Activated T-helper 1 cell treated with Interleukin-2 at 50 U/mL for 16 hours (primary cell): ENCODE data around the gene THUMPD2.
"Not testable (repeated sequence)": the region's sequence is repeated elsewhere in the genome, so short reads cannot be mapped to it uniquely, and the experiment has no call there.

Experiments
- DNase-seq: peaks from one replicate; pipeline ENCODE4 v3.0.0-alpha.2; 2020; ENCODE audit warnings: low read depth

The THUMPD2 gene

DNA sequence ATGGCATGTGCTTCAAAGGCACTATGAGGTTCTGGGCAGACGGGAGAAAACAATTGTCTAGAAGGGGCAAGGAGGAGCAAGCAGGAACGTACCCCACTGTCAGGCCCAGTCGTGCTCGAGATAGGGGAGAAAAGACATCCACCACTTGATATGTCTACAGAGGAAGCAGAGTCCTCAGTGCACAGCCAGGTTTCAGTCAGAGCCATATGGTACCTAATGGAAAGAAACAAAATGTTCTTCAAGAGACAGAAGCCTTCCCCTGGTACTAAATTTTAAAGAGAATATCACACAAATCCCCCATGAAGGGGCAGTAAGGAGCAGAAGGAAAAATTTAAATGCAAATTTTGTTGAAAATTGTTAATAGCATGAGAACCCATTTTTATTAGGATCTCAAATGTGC, 21.9 kb downstream of the THUMPD2 start:
- no peak for DNase-seq

GRCh38 chr2:39755466-39755865, 23.6 kb downstream of the THUMPD2 start:
- DNase-seq, result no peak

DNA sequence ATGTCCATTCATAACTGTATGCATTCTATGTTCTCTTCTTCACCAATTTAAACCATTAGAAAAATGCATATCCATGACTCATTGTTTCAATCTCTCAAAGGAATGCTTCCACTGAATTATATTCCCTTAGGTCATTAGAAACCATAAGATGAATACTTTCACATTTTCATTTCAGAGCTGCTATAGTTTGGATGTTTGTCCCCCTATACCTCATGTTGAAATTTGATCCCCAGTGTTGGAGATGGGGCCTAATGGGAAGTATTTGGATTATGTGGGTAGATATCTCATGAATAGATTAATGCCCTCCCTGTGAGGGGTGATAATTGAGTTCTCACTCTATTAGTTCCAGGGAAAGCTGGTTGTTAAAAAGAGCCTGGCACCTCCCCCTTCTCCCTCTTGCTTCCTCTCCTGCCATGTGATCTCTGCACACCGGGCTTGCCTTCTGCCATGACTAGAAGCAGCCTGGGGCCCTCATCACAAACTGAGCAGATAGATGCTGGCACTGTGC, 35.7 kb downstream of the THUMPD2 start:
- no peak for DNase-seq

DNA sequence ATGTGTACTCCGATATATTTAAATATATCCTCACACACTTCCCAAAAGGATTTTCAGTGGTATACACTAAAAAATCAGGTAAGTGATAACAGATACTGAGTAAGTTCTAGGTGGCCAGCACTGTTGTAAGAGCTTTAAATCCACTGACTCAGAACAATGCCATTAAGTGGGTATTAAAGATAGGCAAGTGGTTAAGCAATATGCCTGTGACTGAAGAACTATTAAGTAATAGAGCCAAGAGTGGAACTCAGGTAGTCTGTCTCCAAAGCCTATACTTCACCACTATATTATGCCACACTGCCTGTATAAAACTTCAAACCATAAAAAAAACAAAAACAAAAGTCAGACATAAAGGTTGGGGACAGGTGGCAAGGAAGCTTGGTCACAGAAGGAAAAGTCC, 37.2 kb downstream of the THUMPD2 start:
- no peak for DNase-seq

GRCh38 chr2:39739386-39739785, 39.7 kb downstream of the THUMPD2 start:
- DNase-seq, result no peak

GRCh38 chr2:39738936-39739335, 40.1 kb downstream of the THUMPD2 start:
- no peak for DNase-seq

- DNase-seq, result no peak
Measured at GRCh38 chr2:39737661-39738060, 41.4 kb downstream of the THUMPD2 start.

- no peak for DNase-seq
Measured at GRCh38 chr2:39736640-39737039, 42.4 kb downstream of the THUMPD2 start.

- no peak for DNase-seq
Measured at GRCh38 chr2:39735648-39736047, 43.4 kb downstream of the THUMPD2 start.

GRCh38 chr2:39734445-39734844, 44.6 kb downstream of the THUMPD2 start:
- no peak for DNase-seq

- DNase-seq, result no peak
Measured at GRCh38 chr2:39733070-39733674, 45.9 kb downstream of the THUMPD2 start.

DNA sequence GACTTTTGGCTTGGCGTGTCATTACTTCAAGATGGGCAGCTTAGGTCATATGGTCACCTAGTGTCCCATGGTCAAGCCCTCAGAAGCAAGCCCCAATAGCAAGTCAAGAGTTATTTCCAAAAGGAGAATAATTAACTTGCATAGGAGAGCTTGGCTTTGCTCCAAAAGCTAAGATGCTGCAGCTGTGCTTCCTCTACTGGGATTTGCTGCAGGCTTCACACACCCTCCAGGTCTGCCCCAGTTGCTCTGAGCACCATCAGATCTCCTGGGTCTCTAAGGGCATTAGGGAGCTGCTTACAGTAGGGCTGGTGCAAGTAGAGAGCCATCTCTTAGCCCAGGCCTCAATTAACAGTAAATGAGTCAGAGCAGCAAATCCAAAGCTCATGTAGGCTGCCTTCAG, 46.6 kb downstream of the THUMPD2 start:
- DNase-seq, result no peak

DNA sequence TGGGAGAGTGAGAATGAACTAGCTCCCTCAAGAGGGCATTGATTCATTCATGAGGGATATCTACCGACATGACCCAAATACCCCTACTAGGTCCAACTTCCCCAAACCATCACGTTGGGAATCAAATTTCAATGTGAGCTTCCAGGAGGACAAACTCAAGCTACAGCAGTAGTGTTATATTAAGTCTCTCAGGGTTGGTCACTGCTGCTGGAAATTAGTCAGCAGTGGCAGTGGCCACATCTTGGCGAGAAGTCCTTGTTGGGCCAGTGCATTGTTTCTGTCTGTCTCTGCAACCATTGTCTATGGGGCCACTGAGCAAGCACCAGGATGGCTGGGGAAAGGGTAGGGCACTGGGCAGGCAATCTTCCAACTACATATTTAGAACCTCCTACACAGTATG, 47.5 kb downstream of the THUMPD2 start:
- DNase-seq, result no peak

DNA sequence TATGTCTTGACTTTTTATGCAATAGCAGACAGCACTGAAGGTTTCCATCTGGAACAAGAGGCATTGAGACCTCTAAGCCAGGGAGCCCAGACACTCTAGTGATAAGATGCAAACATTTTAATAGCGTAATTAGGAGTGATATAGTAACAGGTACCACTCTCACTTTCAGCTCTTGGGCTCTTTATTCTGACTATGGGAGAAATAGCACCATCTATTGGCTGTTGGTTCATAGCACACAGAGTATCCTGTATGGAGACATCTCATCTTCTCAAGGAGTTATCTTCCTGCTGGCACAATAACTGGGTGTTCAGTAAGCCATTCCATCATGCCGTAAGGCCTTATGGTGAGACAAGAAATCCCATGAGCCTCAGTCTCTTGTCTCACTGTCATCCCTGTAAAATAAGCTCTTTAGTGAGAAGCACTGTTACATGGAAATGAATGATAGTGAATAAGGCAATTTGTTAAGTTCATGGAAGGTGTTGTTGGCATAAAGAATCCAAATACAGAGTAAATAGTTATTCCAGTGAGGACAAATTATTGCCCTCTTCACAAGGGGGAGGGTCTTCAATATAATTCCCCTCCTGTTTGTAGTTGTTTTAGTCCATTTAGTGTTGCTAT, 48.3 kb downstream of the THUMPD2 start:
- no peak for DNase-seq

DNA sequence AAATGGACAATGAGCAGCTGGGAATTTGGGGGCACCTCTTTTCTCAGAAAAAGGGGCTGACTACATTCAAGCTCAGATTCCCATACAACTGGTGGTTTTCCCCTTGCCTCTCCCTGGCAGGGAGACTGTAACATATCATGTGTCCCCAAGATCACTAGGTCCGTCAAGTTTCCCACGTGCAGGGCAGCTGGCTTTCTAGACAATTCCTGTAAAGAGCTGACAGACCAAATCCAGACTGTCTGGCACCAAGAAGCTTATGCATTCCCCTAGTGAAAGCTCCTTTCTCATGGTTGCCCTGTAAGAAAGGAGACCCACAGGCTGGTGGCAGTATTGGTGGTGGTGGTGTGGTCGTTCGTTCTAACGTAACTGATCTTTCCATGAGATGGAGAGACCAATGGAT, 48.8 kb downstream of the THUMPD2 start:
- no peak for DNase-seq

- DNase-seq, result no peak
Measured at GRCh38 chr2:39728941-39729351, 50.1 kb downstream of the THUMPD2 start.

GRCh38 chr2:39728085-39728484, 51.0 kb downstream of the THUMPD2 start:
- not testable (repeated sequence) for DNase-seq

DNA sequence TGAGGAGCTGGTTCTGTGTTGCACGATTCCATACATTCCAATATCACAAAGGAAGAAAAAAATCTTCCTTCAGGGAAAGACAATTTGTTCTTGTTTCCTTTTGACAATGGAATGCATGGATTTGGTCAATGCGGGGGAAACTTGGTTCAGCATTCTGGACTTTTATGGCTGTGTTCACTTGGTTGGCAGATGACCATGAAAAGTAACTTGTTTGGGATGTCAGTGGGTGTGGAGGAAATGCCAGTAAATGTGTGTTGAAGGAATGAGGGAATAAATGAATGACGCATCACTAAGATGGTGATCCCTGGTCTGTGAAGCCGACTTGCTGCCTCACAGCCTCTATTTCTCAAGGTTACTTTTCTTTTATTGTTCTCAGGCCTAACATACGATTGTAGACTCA, 53.7 kb downstream of the THUMPD2 start:
- no peak for DNase-seq

DNA sequence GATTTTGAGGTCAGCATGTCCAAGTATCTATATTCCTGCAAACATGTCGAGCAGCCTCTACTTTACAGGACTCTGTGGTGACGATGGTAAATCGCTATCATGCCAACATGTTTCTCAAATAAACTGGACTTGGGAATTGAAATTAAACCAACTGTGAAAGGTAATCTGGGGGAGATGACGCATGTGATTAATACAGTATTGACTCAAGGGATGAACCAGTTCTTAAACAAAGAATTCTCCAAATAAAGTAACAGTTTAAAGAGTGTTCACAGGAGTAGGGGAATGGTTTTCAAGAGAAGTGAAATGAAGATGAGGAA, 54.3 kb downstream of the THUMPD2 start:
- no peak for DNase-seq

DNA sequence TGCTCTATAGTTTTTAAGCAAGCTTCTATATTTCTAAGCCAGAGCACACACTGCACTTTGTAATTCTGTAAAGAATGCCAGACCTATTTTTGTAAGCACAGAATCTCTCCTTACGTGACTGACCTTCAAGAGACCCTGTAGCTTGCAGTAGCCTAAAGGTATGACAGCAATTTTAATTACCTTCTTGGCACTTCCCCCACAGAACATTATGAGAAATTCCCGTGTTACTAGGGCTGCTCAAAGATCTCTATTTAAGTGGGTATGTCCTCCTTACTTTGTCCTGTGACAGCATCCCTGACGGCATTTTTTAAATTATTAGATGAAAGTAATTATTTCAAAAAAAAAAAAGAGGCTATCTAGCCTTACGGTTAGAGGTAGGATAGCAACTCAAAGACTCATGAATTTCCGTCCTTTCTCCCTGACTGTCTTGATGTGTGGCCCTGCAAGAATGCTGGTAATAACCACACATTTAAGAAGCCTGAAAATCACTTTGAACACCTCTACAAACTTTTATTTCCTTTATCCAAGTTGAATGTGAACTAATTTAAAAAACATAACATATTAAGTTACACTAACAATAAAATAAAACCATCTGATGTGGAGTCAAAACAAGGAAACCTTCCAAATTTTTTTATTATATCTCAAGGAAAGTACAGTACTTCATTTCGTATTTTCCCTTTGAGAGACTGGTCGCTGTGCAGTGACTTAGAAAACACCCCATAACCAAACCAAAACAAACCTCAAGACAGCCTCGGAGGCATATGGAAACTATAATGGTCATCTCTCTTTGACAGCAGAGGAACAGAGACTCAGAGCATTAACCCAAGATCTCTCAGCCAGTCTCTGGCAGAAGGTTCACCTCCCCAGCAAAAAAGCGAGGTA, 54.9 kb downstream of the THUMPD2 start:
- no peak for DNase-seq

DNA sequence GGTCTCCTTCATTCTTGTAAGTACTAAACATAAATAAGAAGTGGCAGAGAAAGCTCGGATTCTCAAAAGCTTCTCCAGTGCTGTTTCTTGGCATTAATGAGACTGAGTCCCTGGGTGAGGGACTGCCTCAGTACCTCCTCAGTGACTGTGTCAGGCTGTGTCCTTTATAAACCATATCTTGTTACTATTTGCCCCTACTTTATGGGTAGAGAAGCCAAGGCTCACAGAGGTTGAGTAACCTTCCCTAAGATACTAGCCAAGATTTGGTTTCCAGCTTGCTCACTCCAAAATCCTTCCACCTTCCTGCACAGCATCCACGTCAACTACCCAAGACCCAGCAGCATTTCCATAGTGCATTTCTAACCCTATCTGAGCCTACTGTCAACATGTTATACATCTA, 55.6 kb downstream of the THUMPD2 start:
- DNase-seq, result no peak

DNA sequence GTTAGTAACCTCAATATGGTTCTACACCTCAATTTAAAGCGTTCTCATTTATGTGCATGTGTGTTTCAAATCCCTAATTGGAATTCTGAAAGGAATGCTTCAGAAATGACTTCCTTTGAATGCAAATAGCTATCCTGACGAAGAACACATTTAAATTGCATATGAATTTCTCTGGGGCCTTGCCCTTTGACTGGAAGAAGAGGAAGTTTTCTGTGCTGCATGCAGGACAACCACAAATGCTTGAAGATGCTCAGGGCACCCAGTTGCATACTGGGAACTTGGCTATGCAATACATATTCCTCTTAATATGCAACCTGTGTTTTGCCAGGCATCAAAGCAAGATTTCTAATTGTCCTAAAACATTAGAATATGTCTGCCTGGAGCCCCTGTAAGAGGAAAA, 58.1 kb downstream of the THUMPD2 start:
- DNase-seq, result no peak

DNA sequence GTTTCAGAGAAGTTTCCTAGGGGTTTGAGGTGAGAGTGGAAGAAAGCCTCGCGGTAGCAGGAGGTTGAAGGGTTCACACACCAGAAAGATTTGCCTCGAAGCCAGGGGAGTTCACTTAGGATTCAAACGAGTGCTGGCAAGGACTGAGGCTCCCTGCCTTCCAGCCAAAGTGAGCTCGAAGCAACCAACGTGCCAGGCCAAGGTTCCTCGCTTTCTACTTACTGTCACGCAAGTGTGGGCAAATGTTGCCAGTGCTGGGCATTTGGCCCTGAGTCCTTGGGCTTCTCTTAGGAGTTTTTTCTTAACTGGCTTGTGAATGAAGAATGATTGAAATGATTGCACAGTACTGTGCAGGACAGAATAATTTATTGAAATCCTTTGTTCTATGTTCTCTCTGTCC, 59.7 kb downstream of the THUMPD2 start:
- DNase-seq, result no peak
